Measurements from ENCODE around the gene ZNF587B. TPM values are rescaled to one million over a fixed set of nuclear protein-coding genes. Genes with fewer than 3 reads are reported as not detected.

ZNF587B gene
- polyA plus RNA-seq, 3 donors from 2014 or later, result 1.3 to 1.4 TPM; not detected in 1

Other genes starting within 250 kb of the ZNF587B start
- gene ZIK1, start 246.2 kb upstream of the ZNF587B start, polyA plus RNA-seq, result 1 to 10 TPM; 4.0 to 8.9 (median 5.5) TPM
- 1 to 10 TPM; 2.9 to 8.0 (median 5.2) TPM for gene ZNF530, start 230.4 kb upstream of the ZNF587B start, polyA plus RNA-seq
- 10 to 100 TPM; 12.8 to 13.9 (median 13.1) TPM for gene ZNF134, start 216.1 kb upstream of the ZNF587B start, polyA plus RNA-seq
- 10 to 100 TPM; 10.2 to 26.4 (median 20.5) TPM for gene ZNF211, start 197.1 kb upstream of the ZNF587B start, polyA plus RNA-seq
- under 1 TPM in 1 of 3 donors, not detected in 2; 0.27 TPM for gene ZSCAN4, start 161.4 kb upstream of the ZNF587B start, polyA plus RNA-seq
- gene ZNF551, start 148.3 kb upstream of the ZNF587B start, polyA plus RNA-seq, result 1 to 10 TPM; 5.6 to 6.9 (median 6.0) TPM
- 1 to 10 TPM; 1.6 to 4.2 (median 3.2) TPM for gene ZNF154, start 121.1 kb upstream of the ZNF587B start, polyA plus RNA-seq
- 10 to 100 TPM; 13.5 to 21.8 (median 18.0) TPM for gene ZNF671, start 102.7 kb upstream of the ZNF587B start, polyA plus RNA-seq
- 1 to 10 TPM; 5.0 to 7.3 (median 5.9) TPM for gene ZNF776, start 83.5 kb upstream of the ZNF587B start, polyA plus RNA-seq
- gene ZNF586, start 60.6 kb upstream of the ZNF587B start, polyA plus RNA-seq, result 10 to 100 TPM in 2 of 3 donors, 1 to 10 TPM in 1; 8.1 to 14.6 (median 10.4) TPM
- 1 to 10 TPM; 4.4 to 6.7 (median 5.2) TPM for gene ZNF552, start 15.4 kb upstream of the ZNF587B start, polyA plus RNA-seq
- 1 to 10 TPM in 2 of 3 donors, not detected in 1; 1.9 to 8.1 TPM for gene ZNF587, start 19.6 kb downstream of the ZNF587B start, polyA plus RNA-seq
- 10 to 100 TPM; 11.8 to 26.7 (median 14.8) TPM for gene ZNF814, start 58.7 kb downstream of the ZNF587B start, polyA plus RNA-seq
- 1 to 10 TPM in 2 of 3 donors, not detected in 1; 1.2 to 5.0 TPM for gene ZNF417, start 86.3 kb downstream of the ZNF587B start, polyA plus RNA-seq
- gene ZNF418, start 105.1 kb downstream of the ZNF587B start, polyA plus RNA-seq, result 1 to 10 TPM in 2 of 3 donors, not detected in 1; 2.5 to 3.5 TPM
- gene ZNF256, start 117.4 kb downstream of the ZNF587B start, polyA plus RNA-seq, result 1 to 10 TPM; 5.9 to 7.5 (median 6.1) TPM
- gene C19orf18, start 144.2 kb downstream of the ZNF587B start, polyA plus RNA-seq, result not detected
- 1 to 10 TPM; 4.4 to 9.4 (median 5.1) TPM for gene ZNF606, start 172.5 kb downstream of the ZNF587B start, polyA plus RNA-seq
- gene ZSCAN1, start 203.7 kb downstream of the ZNF587B start, polyA plus RNA-seq, result under 1 TPM in 1 of 3 donors, not detected in 2; 0.46 TPM
- gene ZNF135, start 229.0 kb downstream of the ZNF587B start, polyA plus RNA-seq, result 1 to 10 TPM in 1 of 3 donors, under 1 TPM in 1, not detected in 1; 0.64 to 4.1 TPM

Data from immature natural killer cell (primary cell).